Hematopoietic multipotent progenitor cell treated with erythropoietin and hydrocortisone succinate and interleukin-3 and kit ligand, for 17 days (in vitro differentiated cells): ENCODE results near the gene RHBDF2.

Source experiments
- DNase-seq: peaks from one replicate; pipeline ENCODE4 v3.0.0-alpha.2; 2015; ENCODE audit warnings: low spot score

The RHBDF2 gene

GRCh38 chr17:76478730-76479514, 22.3 kb downstream of the RHBDF2 start:
- DNase-seq = no peak

- no peak for DNase-seq
Measured at GRCh38 chr17:76478097-76478496, 23.1 kb downstream of the RHBDF2 start.

- no peak for DNase-seq
Measured at GRCh38 chr17:76477576-76477975, 23.6 kb downstream of the RHBDF2 start.

- DNase-seq = no peak
Measured at GRCh38 chr17:76476736-76477135, 24.5 kb downstream of the RHBDF2 start.

- DNase-seq = no peak
Measured at GRCh38 chr17:76475302-76475701, 25.9 kb downstream of the RHBDF2 start.

- no peak for DNase-seq
Measured at GRCh38 chr17:76474894-76475293, 26.3 kb downstream of the RHBDF2 start.

GRCh38 chr17:76474238-76474637, 27.0 kb downstream of the RHBDF2 start:
- DNase-seq = no peak

DNA sequence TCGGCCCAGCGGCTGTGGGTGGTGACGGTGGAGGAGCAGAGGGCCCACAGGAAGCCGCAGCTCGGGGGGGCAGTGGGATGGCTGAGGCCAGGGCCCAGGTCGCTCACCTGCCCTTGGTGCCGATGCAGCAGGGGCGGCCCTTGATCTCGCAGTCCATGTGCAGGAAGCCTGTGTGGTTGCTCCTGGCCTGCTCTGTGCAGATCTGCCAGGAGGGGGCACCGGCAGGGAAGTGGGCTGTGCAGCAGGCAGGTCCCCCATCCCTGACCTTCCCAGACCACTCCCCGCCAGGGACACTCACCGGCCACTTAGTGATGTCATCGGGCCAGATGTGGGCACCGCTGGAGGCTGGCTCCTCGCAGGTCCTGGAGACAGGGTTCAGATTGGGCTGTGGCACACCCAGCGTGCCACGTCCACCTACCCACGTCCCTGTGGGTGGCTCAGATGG, 27.7 kb downstream of the RHBDF2 start:
- no peak for DNase-seq

DNA sequence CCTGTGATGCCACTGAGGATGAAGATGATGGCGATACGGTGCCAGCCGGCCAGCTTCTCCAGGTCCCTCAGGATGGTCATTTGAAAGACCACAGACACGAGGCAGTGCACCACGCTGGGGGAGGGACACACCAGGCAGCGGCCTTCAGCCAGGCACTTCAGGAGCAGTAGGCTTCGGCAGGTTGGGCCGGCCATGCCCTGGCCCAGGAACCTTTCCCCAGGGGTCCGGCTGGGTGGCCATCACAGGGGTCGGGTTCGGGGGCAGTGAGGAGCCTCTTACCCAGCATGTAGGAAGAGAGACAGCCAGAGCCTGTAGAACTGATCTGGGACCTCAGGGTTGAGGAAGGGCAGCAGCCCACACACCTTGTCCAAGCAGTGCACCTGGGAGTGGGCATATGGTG, 28.5 kb downstream of the RHBDF2 start:
- no peak for DNase-seq

- no peak for DNase-seq
Measured at GRCh38 chr17:76472258-76472645, 29.0 kb downstream of the RHBDF2 start.

DNA sequence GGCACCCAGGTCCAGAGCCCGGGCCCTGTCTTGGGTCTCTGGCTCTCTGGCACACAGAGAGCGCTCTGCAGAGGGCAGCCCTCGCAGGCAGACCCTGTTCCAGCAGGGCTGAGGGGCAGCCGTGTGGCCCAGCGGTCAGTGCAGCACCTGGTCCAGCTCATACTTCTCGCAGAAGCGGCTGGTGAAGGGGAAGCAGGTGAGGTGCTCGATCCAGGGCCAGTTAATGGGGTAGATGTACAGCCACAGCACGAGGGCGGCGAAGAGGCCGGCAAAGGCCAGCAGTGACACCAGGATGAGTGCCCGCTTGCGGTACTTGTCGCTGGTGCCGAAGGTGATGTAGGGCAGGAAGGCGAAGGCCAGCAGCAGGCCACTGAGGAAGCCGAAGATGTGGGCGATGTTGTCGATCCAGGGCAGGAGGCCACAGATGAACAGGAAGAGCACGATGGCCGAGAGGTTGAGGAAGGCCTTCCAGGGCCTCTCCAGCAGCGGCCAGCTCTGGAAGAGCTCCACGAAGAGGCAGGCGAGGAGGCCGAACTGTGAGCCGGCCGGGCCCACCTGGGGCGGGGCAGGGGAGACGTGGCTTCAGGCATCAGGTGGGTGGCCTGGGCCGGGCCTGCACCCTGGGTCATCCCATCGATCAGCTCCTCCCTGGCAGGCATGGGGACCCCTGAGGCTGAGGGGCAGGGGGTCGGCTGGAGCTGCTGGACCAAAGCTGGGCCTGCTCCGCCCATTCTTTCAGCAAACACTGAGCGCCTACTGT, 29.5 kb downstream of the RHBDF2 start:
- DNase-seq = no peak

GRCh38 chr17:76469991-76470739, 31.1 kb downstream of the RHBDF2 start:
- no peak for DNase-seq

DNA sequence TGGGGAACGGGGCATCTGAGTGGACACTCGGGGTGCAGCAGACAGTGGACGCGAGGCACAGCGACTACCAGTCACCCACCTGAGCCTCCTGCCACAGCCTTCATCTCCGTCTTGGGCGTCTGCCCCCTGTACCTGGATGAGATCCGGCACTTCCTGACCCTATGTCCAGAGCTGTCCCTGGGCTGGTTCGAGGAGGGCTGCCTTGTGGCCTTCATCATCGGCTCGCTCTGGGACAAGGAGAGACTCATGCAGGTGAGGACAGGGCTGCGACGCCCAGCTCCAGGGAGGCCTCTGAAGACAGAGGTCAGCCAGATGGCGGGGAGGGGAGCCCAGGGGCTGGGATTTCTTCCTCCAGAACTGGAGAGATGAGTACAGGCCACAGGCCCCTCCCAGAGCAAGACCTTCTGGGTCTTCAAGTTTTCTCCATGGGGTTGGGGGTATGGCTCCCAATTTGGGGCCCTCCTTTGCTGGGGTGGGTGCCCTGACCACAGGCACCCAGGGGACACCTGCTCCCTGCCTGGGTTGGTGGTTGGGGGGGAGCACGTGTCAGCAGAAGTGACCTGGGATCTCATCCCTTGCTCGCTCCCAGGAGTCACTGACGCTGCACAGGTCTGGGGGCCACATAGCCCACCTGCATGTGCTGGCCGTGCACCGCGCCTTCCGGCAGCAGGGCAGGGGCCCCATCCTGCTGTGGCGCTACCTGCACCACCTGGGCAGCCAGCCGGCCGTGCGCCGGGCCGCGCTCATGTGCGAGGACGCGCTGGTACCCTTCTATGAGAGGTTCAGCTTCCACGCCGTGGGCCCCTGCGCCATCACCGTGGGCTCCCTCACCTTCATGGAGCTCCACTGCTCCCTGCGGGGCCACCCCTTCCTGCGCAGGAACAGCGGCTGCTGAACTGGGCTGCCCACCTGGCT, 31.9 kb downstream of the RHBDF2 start:
- DNase-seq = no peak

GRCh38 chr17:76468634-76469010, 32.6 kb downstream of the RHBDF2 start:
- DNase-seq = no peak

DNA sequence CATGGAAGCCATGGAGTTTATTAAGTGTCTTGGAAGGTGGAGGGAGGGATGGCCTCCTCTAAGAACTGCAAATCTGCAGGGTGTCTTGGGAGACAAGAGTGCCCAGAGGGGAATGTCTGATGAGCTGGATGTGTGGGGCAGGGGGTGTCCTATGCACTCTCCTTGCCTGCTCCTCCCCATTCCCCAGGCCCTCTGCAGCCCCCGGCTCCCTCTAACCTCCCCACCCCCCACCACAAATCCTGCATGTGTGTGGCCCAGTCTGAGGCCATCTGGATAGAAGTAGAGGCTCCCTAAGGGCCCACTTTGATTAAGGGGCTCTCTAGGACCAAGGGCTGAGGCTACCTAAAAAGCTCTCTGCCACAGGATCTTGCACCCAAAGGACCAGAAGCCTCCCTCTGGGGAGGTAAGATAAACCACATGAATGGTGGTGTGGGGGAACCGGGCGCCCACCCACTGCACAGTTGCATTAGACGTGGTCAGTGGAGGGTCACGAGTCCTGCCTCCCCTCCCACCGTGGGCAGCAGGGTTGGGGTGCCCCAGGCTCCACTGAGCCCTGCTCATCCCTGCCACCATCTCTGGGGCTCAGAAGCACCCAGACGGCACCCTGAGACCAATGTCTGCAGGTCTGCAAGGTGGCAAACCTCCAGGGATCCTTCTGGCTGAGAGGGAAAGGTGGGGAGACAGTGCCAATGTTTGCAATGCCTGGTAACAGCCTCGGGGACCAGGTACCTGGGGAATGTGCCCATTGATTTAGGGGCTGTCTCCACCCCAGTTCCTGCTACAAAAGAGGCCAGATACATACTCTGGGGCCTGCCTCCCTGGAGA, 33.2 kb downstream of the RHBDF2 start:
- no peak for DNase-seq

GRCh38 chr17:76467366-76467765, 33.9 kb downstream of the RHBDF2 start, which contains the start of gene AANAT:
Gene AANAT, plus strand, starts transcription at chr17:76467603. Its CDS starts 1,144 bp downstream, at chr17:76468747.
- no peak for DNase-seq

GRCh38 chr17:76466775-76467130, 34.5 kb downstream of the RHBDF2 start:
- no peak for DNase-seq

GRCh38 chr17:76462556-76463290, 38.5 kb downstream of the RHBDF2 start:
- no peak for DNase-seq

DNA sequence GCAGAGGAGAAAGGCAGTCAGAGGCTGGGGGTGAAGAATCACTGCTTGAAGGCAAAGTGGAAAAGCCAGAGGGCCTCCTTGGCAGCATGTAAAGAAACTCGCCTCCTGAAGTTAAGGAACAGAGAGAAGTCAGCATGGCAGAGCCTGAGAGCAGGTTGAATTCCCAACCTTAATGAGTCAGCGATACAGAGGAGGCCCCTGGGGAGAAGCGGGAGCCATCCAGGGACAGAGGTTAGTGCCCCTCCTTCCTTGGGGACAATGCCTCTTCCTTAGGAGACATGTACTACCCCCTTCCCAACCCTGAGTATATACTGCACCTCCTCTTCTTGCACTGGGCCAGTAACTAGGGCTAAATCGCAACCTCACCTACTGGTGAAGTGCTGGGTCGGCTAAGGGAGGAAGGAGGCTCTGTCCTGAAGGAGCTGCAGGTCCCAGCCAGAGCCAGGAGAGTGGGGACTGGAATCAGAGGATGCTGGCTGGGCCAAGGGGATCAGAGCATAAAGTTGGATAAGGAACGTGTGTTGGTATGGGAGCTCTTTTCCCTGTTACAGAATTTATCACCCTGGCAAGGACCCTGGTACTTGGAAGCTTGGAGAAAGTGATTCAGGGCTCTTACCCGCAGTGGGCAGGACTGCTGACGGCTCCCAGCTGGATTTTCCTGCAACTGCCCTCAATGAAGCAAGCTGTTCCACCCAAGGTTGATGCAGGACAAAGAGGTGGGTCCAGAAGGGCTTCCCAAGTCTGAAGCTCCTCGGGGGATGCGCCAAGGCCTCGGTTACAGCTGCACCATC, 39.3 kb downstream of the RHBDF2 start:
- DNase-seq = no peak
